HepG2 (cell line): ENCODE measurements around the gene AKR1A1. TPM values are rescaled to one million over a fixed set of nuclear protein-coding genes. Genes with fewer than 3 reads are reported as not detected.
A peak's percentile ranks its signal among the peaks of the same experiment; 100 is the strongest.

Source experiments
- BHLHE40 ChIP-seq: IDR thresholded peaks from 2 replicates; pipeline ENCODE4 v1.6.1; 2011; ENCODE audit warnings: low read length, improper control_type of control experiment
- CENPT ChIP-seq: sonication (generic); formaldehyde crosslinking; IDR thresholded peaks from 2 replicates; pipeline ENCODE4 v1.8.0; 2022; ENCODE audit warnings: low read depth, mild to moderate bottlenecking, moderate library complexity, missing genetic modification reagents
- FOSL1 ChIP-seq: sonication (generic); formaldehyde crosslinking; IDR thresholded peaks from 2 replicates; pipeline ENCODE4 v1.9.0; 2021; ENCODE audit warnings: missing genetic modification reagents, borderline replicate concordance
- GABPB1 ChIP-seq: IDR thresholded peaks from 2 replicates; pipeline ENCODE4 v1.6.1; 2016; ENCODE audit warnings: mild to moderate bottlenecking, missing genetic modification reagents, moderate library complexity, missing compliant biosample characterization
- HOXA9 ChIP-seq: sonication (generic); formaldehyde crosslinking; IDR thresholded peaks from 2 replicates; pipeline ENCODE4 v1.8.1; 2022; ENCODE audit warnings: missing genetic modification reagents, mild to moderate bottlenecking, moderate library complexity, borderline replicate concordance
- IKZF4 ChIP-seq: sonication (generic); formaldehyde crosslinking; IDR thresholded peaks from 2 replicates; pipeline ENCODE4 v1.5.1; 2020; ENCODE audit warnings: borderline replicate concordance, mild to moderate bottlenecking, low read depth, missing genetic modification reagents; ENCODE audit errors: not compliant biosample characterization
- KAT8 ChIP-seq: IDR thresholded peaks from 2 replicates; pipeline ENCODE4 v1.6.1; 2016; ENCODE audit warnings: missing genetic modification reagents, missing compliant biosample characterization
- MIER2 ChIP-seq: IDR thresholded peaks from 2 replicates; pipeline ENCODE4 v1.6.1; 2016; ENCODE audit warnings: missing biosample characterization, missing genetic modification reagents
- RFX1 ChIP-seq: fragments of 450-650 bp; IDR thresholded peaks from 2 replicates; pipeline ENCODE4 v1.6.1; 2017
- SRF ChIP-seq: IDR thresholded peaks from 2 replicates; pipeline ENCODE4 v1.6.1; 2011; ENCODE audit warnings: mild to moderate bottlenecking, low read depth, low read length, moderate library complexity
- SRSF9 ChIP-seq: fragments of 200-400 bp; formaldehyde crosslinking; IDR thresholded peaks from 2 replicates; pipeline ENCODE4 v1.6.1; 2018; ENCODE audit warnings: borderline replicate concordance, mild to moderate bottlenecking, low read depth, low read length; ENCODE audit not compliant: insufficient read depth, poor library complexity, severe bottlenecking
- WIZ ChIP-seq: sonication (generic); formaldehyde crosslinking; IDR thresholded peaks from 2 replicates; pipeline ENCODE4 v1.5.1; 2020; ENCODE audit warnings: mild to moderate bottlenecking, missing genetic modification reagents
- ZBTB21 ChIP-seq: sonication (generic); formaldehyde crosslinking; IDR thresholded peaks from 2 replicates; pipeline ENCODE4 v1.4.0; 2020; ENCODE audit warnings: missing genetic modification reagents
- ZBTB8A ChIP-seq: sonication (generic); formaldehyde crosslinking; IDR thresholded peaks from 2 replicates; pipeline ENCODE4 v1.4.0; 2020; ENCODE audit warnings: mild to moderate bottlenecking, low read depth, missing genetic modification reagents, borderline replicate concordance
- ZFP62 ChIP-seq: sonication (generic); formaldehyde crosslinking; IDR thresholded peaks from 2 replicates; pipeline ENCODE4 v1.4.0; 2020; ENCODE audit warnings: missing genetic modification reagents
- ZFP82 ChIP-seq: sonication (generic); formaldehyde crosslinking; IDR thresholded peaks from 2 replicates; pipeline ENCODE4 v1.5.1; 2020; ENCODE audit warnings: mild to moderate bottlenecking, missing genetic modification reagents, borderline replicate concordance
- ZNF251 ChIP-seq: sonication (generic); formaldehyde crosslinking; IDR thresholded peaks from 2 replicates; pipeline ENCODE4 v1.9.0; 2021; ENCODE audit warnings: mild to moderate bottlenecking, missing genetic modification reagents
- ZNF296 ChIP-seq: sonication (generic); formaldehyde crosslinking; conservative IDR thresholded peaks from 2 replicates; pipeline ENCODE4 v1.5.0; 2020; ENCODE audit warnings: mild to moderate bottlenecking, missing genetic modification reagents
- ZNF678 ChIP-seq: sonication (generic); formaldehyde crosslinking; IDR thresholded peaks from 2 replicates; pipeline ENCODE4 v1.4.0; 2020; ENCODE audit warnings: mild to moderate bottlenecking, missing genetic modification reagents
- ZNF7 ChIP-seq: IDR thresholded peaks from 2 replicates; pipeline ENCODE4 v1.6.1; 2016; ENCODE audit warnings: missing biosample characterization, missing genetic modification reagents
- ZNF773 ChIP-seq: sonication (generic); formaldehyde crosslinking; IDR thresholded peaks from 2 replicates; pipeline ENCODE4 v1.4.0; 2020; ENCODE audit warnings: missing genetic modification reagents, borderline replicate concordance
- ZNF879 ChIP-seq: sonication (generic); formaldehyde crosslinking; IDR thresholded peaks from 2 replicates; pipeline ENCODE4 v1.8.1; 2023; ENCODE audit warnings: missing genetic modification reagents
- ZSCAN9 ChIP-seq: IDR thresholded peaks from 2 replicates; pipeline ENCODE4 v1.6.1; 2016; ENCODE audit warnings: borderline replicate concordance
- polyA plus RNA-seq, 8 experiments: library from polyadenylated mRNA; depleted of rRNA in 3 of 8; stranded (reverse) in 7 of 8; unstranded in 1 of 8; fragments of >200 nt; fragmentation: Illumina TruSeq in 4 of 8; extraction: Trizol in 4 of 8; gene quantifications; 2 replicates each; pipeline versions ENCODE4 v1.2.1 to v1.2.3, GENCODE V29; 2011 to 2016; ENCODE audit warnings: low read depth in 4 of 8, missing spikeins in 1 of 8, mixed read lengths in 1 of 8; ENCODE audit not compliant: insufficient read depth in 1 of 8
- total RNA-seq, 5 experiments: library from RNA; depleted of rRNA; stranded (reverse); fragments of >200 nt; fragmentation: Illumina TruSeq; extraction: Trizol; gene quantifications; 2 replicates each; pipeline ENCODE4 v1.2.3, GENCODE V29; 2016; ENCODE audit warnings: low read depth in 1 of 5
- TF ChIP-seq, protein P1 (sequence below): sonication (generic); formaldehyde crosslinking; IDR thresholded peaks from 2 replicates; pipeline ENCODE4 v1.9.0; 2021; ENCODE audit warnings: missing genetic modification reagents, mild to moderate bottlenecking, borderline replicate concordance
- TF ChIP-seq, protein P2 (sequence below): sonication (generic); formaldehyde crosslinking; conservative IDR thresholded peaks from 2 replicates; pipeline ENCODE4 v1.4.0; 2020; ENCODE audit warnings: missing genetic modification reagents
- TF ChIP-seq, protein P3 (sequence below): sonication (generic); formaldehyde crosslinking; IDR thresholded peaks from 2 replicates; pipeline ENCODE4 v1.5.0; 2020; ENCODE audit warnings: missing genetic modification reagents

AKR1A1 gene
- total and polyA plus RNA-seq, 2 of the 13 experiments (the other 11 are each of a cell fraction or from before 2014, with no cell fraction given), result 181 to 217 TPM

DNA sequence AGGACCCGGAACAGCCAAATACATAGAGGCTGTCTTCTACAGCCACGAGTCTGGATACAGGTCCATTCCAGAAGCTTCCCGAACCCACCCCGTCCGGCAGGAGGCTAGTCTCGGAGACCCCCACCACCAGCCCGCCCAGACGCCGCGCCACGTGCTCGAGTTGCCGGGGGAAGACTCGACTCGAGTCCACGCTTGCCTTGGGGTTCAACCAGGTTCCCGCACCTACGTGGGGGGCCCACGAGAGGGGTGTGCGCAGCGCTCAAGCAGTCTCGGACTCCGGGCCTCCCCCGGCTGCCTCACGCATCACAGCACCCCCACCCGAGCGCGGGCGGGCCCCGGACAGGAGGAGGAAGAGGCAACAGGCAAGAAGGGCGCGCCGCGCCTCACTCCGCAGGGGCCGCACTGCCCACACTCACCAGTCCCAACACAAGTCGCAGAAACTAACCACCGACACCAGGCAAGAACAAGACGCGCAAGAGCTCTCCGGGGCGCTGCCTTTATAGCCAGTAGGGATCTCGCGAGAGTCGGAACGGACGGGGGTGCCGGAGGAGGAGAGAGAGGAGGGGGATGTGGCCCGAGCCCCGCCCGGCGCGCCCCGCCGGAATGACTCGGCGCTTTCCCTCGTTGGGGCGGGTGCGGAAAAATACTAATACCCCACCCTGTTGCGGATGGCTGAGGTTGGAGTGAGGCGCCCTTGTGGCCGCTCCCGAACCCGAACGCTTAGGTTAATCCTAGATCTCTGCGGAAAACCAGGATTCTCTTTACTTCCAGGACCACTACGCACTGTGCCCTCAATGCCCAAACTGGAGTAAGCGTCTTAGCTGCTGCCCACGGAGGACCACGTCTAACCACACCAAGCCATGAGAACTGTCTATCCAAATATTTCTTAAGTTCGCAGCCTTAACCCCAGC lies 29.0 kb upstream of the AKR1A1 start, which contains the start of gene PRDX1 (continued):
- TF ChIP-seq ZNF879 (CRISPR knock-in tag) (0 out of 2 replicates have a peak, but pooled peaks have one; percentile 42), ZSCAN9 (peak; percentile 97), ZNF7 (CRISPR knock-in tag) (peak; percentile 30; the same call in 1 of the 2 replicates), ZFP82 (CRISPR knock-in tag) (0 out of 2 replicates have a peak, but pooled peaks have one; percentile 84), WIZ (CRISPR knock-in tag) (no peak; the same call in 1 of the 2 replicates), FOSL1 (CRISPR knock-in tag) (no peak; the same call in 1 of the 2 replicates), ZBTB21 (CRISPR knock-in tag) (peak; percentile 41; the same call in 1 of the 2 replicates), ZBTB8A (no peak), HOXA9 (CRISPR knock-in tag) (peak; percentile 67), KAT8 (CRISPR knock-in tag) (peak; percentile 90), SRF (peak; percentile 23; the same call in 1 of the 2 replicates), IKZF4 (CRISPR knock-in tag) (peak; percentile 41), ZNF678 (CRISPR knock-in tag) (peak; percentile 91; the same call in 1 of the 2 replicates), RFX1 (no peak), GABPB1 (peak; percentile 83), ZNF773 (CRISPR knock-in tag) (peak; percentile 96), ZFP62 (no peak), MIER2 (CRISPR knock-in tag) (peak; percentile 87), SRSF9 (no peak), ZNF251 (CRISPR knock-in tag) (0 out of 2 replicates have a peak, but pooled peaks have one; percentile 59), ZNF296 (CRISPR knock-in tag) (0 out of 2 replicates have a peak, but pooled peaks have one; percentile 78), CENPT (CRISPR knock-in tag) (0 out of 2 replicates have a peak, but pooled peaks have one; percentile 34), BHLHE40 (0 out of 2 replicates have a peak, but pooled peaks have one; percentile 26)
- TF ChIP-seq, protein P1, sequence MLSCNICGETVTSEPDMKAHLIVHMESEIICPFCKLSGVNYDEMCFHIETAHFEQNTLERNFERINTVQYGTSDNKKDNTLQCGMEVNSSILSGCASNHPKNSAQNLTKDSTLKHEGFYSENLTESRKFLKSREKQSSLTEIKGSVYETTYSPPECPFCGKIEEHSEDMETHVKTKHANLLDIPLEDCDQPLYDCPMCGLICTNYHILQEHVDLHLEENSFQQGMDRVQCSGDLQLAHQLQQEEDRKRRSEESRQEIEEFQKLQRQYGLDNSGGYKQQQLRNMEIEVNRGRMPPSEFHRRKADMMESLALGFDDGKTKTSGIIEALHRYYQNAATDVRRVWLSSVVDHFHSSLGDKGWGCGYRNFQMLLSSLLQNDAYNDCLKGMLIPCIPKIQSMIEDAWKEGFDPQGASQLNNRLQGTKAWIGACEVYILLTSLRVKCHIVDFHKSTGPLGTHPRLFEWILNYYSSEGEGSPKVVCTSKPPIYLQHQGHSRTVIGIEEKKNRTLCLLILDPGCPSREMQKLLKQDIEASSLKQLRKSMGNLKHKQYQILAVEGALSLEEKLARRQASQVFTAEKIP (CRISPR knock-in tag), result no peak
- TF ChIP-seq, protein P2, sequence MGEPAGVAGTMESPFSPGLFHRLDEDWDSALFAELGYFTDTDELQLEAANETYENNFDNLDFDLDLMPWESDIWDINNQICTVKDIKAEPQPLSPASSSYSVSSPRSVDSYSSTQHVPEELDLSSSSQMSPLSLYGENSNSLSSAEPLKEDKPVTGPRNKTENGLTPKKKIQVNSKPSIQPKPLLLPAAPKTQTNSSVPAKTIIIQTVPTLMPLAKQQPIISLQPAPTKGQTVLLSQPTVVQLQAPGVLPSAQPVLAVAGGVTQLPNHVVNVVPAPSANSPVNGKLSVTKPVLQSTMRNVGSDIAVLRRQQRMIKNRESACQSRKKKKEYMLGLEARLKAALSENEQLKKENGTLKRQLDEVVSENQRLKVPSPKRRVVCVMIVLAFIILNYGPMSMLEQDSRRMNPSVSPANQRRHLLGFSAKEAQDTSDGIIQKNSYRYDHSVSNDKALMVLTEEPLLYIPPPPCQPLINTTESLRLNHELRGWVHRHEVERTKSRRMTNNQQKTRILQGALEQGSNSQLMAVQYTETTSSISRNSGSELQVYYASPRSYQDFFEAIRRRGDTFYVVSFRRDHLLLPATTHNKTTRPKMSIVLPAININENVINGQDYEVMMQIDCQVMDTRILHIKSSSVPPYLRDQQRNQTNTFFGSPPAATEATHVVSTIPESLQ (CRISPR knock-in tag), result peak; percentile 98
- TF ChIP-seq, protein P3, sequence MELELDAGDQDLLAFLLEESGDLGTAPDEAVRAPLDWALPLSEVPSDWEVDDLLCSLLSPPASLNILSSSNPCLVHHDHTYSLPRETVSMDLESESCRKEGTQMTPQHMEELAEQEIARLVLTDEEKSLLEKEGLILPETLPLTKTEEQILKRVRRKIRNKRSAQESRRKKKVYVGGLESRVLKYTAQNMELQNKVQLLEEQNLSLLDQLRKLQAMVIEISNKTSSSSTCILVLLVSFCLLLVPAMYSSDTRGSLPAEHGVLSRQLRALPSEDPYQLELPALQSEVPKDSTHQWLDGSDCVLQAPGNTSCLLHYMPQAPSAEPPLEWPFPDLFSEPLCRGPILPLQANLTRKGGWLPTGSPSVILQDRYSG (CRISPR knock-in tag), result peak; percentile 30; the same call in 1 of the 2 replicates
